NCI-H2196 treated with DMSO at 0.1 percent for 48 hours (cell line): ENCODE results near the gene WEE2.
"Not testable (repeated sequence)": the region's sequence is repeated elsewhere in the genome, so short reads cannot be mapped to it uniquely, and the experiment has no call there.

Experiments used
- DNase-seq: peaks from one replicate; lab custom pipeline; 2025; ENCODE audit not compliant: unreplicated experiment; lab: John Stamatoyannopoulos, UW

The WEE2 gene

DNA sequence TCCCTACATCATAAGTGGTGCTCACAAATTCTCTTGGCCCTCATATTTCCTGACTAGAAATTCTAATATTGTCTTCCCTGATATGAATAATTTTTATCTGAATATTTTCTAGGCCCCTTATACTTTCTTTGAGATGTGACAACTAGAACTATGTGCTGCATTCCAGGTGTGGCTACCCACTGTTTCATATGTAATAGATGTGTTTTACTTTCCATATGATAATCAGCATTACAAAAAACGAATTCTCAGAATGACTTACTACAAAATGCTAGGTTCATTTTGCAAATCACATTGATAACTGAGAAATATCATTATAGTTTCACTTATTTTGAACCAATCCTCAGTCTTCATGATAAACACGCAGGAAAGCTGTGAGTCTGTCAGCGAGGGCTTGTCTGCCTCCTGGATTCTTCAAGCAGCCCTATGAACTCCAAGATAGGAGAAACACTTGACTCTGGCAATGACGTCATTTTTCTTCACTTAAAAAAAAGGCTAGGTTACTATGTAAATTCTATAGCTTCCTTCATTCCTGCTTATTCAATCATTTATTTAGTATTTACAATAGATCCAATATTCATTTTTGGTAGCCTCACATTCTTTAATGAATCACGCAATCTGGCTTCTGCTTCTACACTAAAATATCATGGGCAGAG, 4.6 kb downstream of the WEE2 start:
- no peak for DNase-seq

DNA sequence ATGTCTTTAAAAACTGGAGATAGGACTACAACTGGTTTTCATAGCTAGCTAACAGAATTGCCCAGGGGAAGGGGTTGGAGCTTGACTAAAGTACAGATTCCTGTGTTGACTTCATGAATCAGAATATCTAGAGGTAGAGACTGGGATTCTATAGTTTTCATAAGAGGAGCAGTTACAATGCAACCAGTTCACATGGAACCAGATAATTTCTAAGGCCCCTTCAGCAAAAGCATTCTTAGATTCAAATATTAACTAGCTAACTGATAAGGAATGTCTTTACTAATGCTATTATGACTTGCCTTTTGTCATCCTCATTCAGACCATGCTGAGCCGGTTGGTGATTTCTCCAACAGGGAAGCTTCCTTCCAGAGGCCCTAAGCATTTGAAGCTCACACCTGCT, 5.7 kb downstream of the WEE2 start:
- no peak for DNase-seq

DNA sequence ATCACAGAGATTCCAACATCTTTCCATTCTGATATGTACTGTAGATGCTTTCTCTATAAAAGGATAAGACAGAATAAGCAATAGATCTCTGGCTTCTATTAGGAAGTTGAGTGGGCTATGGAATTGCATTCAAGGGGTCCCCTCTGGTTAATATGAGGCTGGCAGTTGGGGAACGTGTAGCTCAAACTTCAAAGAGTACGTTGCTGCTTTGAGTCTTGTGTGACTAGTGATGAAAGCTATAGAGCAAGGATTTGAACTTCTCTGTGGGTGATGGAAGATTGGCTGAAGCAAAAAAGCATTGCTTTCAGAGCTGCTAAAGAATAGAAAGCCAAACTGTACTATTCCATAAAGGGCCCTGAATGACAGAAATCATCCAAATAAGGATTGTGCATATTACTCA, 6.4 kb downstream of the WEE2 start:
- DNase-seq = no peak

DNA sequence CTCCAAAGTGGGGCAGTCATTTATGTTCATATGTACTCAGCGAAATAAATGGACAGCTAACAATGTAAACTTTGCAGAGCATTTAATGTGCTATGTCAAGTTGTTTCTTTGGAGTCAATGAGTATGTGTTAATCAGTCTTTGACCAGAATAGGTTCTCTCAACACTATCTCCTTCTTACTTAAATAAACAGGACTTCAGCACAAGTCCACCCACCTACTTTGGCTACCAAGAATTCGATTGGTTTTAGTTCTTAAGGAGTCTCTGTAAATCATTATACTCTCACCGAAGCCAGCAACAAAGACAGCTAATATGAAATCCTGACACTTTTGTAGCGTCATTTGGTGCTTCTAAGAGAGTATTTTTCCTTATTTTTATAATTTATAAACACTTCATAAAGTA, 6.9 kb downstream of the WEE2 start:
- DNase-seq = no peak

DNA sequence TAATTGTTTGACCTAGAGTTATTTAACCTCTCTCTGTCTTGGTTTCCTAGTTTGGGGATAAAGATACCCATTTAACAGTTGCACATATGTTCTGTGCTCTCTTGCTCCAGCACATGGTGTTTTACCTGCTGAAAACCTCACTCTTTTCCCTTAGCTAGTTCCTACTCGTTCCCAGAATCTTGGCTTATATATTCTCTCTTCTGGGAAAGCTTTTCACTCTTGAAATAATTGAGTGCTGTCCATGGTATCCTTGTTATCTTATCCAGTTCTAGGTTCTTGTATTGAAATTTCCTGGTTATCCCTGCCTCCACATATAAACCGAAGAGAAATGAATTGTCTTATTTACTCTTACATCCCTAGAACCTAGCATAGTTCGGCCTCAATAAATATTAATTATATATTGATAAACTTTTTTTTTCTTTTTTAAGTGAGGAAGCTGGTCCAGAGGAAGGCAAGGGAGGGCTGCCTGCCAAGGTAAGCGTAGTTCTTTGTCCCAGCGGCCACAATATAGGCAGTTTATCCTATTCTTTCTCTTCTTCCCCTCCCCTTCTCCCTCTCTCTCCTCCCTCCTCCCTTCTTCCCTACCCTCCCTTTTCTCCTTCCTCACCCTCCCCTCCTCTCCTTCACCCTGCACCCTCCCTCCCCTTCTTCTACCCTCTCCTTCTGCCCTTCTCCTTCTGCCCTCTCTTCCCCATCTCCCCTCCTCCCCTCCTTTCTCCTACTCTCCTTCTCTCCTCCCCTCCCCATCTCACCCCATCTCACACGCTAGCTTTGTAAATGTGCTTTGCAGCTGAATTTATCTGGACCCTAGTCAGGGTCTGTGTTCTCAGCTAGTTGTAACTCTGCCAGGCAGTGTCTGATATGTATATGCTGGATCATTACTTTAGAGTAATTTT, 7.9 kb downstream of the WEE2 start:
- no peak for DNase-seq

DNA sequence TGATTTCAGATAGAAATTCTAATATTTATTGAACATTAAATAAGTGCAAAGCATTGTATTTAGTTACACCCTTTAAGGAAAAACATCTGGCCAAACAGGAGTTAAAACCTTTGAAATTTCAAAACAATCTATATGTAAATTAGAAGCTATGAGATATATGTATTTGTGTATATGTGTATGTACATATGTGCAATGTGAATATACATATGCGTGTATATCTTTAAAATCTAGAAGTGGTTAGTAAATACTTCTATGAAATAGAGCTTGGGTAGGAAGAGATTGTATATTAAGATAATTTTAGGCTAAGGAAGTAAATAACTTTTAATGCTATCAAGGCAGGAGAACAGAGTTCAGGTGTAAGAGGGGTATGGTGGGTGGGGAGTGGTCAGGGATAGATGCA, 9.3 kb downstream of the WEE2 start:
- DNase-seq = no peak

DNA sequence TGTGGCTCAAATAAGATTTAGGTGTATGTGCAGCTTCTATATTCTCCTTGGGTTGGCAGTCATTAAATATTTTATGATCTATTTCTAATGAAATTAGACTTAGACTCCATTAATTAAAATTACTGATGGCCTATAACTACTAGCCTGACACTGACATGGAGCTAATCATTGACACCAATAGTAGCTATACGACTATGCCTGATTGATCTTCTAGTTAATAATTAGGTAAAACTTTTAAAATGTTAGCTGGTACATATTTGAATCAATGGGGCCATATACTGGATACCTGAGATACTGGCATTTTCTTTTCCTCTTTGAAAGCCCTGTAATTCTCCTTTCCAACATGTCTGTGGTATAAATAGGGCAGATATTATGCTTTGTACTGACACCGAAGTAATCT, 14.4 kb downstream of the WEE2 start:
- no peak for DNase-seq

DNA sequence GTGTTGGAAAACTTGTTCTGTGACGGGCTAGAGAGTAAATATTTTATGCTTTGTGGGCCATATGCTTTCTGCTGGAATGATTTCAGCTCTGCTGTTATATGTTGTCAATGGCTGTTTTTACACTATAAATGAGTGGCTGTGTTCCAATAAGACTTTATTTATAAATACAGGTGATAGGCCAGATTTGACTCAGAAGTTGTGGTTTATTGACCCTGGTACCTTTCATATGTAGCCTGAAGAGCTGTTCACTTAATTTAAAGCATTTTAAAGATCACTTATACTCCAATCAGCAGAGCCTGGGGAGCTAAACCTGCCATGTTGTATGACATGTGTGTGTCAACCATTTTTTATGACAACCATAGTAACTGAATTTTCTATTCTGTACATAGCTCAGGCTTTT, 20.9 kb downstream of the WEE2 start:
- no peak for DNase-seq

DNA sequence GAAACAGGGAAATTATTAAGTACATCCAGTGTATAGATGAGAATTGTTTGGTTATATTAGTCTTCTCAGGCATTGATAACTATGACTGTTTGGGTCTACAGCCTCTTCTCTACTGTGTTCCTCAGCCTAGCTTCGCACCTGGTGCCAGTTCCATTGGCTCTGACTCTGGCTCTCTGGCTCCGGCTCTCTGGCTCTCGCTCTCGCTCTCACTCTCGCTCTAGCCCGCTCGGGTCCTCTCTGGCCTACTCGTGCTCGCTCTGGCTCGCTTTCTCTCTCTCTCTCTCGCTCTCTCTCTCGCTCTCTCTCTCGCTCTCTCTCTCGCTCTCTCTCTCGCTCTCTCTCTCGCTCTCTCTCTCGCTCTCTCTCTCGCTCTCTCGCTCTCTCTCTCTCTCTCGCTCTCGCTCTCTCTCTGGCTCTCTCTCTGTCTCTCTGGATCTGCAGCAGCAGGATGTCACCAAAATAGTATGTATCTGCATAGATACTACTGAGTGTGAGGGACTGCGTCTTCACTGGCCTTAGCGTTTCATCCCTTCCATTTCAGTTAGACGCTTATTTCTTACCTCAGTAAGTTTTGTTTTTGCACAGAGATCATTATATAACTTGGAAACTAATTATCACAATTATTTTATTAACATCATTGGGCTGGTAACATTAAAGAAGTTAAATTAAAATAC, 23.5 kb downstream of the WEE2 start:
- DNase-seq = no peak

DNA sequence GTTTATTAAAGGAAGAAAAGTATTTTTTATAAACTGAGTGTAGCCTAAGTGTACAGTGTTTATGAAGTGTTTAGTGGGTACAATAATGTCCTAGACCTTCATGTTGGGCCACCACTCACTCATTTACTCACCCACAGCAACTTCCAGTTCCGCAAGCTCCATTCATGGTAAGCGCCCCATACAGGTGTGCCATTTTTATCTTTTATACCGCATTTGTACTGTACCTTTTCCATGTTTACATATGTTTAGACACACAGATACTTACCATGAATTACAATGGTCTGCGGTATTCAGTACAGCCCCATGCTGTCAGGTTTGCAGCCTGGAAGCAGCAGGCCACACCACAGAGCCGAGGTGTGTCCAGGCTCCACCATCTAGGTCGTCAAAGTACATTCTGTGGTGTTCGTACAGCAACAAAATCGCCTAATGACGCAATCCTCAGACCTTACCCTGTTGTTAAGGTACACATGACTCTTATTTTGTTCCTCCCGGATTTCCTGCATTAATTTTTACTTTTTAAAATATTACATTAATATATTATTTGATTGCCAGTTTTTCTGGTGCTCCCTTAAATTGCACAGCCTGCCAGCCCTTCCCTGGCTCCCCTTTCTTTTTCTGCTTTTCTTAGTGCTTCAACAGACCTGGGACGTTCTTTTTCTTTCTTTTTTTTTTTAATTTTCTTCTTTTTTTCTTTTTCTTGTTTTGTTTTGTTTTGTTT, 29.1 kb downstream of the WEE2 start:
- no peak for DNase-seq

DNA sequence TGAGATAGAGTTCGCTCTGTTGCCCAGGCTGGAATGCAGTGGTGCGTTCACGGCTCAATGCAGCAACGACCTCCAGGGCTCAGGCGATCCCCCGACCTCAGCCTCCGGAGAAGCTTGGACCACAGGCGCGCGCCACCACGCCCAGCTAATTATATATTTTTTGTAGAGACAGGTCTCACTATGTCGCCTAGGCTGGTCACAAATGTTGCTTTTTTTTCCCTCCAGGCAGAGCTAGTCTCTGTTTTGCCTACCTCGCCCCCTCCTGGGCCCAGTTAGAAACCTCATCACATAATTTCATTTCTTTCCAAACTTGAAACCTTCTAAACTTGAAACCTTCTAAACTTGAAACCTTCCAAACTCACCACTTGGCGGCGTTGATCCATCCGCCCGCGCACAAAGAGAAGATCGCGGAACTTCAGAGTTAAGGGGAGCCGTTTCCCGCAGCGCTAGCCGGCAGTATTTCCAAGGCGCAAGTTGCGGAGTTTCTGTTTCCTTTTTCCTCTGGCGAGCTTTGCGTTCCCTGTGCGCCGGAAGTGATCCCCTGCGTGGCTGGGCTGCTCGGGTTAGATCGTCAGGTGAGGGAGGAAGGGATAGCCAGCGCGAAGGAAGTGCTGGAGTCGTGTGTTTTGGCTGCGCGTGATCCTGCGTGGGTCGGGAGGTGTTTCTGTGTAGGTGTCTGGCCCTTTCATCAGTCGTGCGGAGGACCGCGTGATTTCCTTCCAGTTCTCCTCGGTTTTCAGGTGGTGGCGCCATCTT, 29.9 kb downstream of the WEE2 start, which contains the start of gene SSBP1:
TSS of gene SSBP1 (plus strand) at position 523 of the 756 bp plus-strand sequence. CDS start 809 bp downstream, outside the sequence.
- peak; percentile 95 for DNase-seq

DNA sequence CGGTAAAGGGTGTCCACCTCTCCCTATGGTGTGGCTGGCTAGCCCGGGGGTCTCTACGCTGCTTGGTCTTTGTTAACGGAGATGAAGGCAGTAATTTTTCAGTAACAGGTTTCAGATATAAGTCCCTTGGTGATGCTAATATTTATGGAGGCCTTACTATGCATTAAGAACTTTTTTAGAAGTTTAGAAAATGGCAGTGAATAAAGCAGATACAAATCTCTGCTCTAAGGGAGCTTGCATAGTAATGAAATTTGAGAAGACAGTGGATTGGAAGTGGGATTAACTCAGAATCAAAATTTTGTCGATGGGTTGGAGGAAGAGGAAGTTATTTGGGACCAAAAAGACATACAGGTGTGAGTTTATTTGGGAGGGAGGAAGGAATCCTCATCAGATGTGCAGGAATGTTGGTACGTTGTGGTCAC, 30.4 kb downstream of the WEE2 start:
- no peak for DNase-seq

DNA sequence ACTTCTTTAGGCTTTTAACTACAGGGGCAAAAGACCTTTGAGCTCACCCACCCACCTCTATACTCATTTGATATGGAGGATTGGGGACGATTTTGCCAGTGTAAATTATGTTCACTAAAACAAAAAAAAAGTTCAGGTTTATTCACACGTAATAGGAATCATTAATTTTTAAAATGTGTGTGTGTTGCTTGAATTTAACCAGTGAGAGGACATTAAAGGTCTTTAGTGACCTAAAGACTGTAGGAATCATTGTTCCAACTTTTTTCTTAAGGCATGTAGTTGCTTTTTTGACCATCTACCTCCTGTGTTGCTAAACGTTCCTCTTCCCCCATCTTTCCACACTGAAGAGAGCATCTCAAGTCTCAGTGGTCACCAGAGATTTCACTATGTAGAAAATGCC, 31.1 kb downstream of the WEE2 start:
- no peak for DNase-seq

DNA sequence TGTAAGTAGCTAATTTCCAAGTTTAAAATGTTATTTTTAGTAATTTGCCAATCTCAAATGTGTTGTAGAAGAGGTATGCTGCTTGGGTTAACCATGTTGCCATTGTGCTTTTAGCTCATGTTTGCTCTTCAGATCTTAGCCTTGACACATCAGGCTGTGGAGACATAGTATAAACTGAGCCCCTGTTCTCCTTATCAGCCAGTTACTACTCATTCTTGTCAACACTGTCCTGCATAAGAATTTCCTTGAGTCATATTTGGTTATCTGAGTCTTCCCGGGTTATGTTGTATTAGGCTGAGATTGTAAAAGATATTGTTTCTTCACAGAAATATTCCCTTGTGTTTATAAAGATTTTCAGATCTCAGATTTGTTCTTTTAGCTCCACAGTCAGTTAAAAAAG, 34.1 kb downstream of the WEE2 start:
- DNase-seq = no peak

DNA sequence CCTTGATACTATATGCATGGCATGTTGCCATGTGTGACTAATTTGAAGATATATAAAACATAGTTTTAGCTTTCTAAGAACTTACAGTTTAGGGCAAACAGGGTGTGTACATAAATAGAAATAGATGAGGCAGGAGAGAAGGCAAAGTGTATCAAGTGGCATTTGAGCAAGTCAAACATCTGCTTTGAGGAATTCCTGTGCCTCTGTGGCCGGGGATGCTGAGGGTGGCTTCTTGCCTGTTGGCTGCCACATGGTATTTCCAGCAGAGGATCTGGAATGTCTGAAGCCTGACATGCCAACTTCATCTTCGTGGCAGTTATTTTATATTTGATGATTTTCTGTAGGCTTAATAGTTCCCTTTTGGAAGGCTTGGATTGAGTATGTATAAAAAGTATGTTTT, 36.0 kb downstream of the WEE2 start:
- DNase-seq = no peak

DNA sequence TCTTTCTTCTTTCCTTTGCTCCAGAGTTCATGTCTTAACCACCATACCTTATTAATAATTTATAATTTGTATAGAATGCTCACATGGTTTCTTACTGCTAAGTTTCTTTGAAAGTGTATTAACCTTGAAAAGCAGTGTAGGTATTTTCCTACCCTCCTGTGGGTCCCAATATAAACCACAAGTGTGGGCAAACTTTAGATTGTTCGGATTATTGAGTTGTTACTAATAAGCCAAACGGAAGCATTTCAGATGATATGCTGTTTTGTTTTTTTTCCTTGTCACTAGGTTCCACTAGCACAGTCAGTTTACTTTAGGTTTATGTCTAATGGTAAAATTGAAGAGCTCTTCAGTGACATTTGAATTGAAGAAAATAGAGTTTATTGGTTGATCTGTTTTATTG, 40.2 kb downstream of the WEE2 start:
- DNase-seq = no peak

DNA sequence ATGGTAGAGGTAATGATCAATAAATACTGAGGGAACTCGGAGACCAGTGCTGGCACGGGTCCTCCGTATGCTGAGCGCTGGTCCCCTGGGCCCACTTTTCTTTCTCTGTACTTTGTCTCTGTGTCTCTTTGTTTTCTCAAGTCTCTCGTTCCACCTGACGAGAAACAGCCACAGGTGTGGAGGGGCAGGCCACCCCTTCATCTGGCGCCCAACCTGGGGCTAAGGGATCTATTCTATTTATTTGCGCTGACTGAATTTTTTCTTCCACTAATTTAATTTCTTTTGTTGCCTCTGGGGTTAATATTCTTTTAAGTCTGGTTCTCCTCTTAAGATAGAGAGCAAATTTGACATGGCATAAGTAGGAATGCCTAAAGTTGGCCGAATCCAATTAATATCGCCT, 43.8 kb downstream of the WEE2 start:
- not testable (repeated sequence) for DNase-seq

DNA sequence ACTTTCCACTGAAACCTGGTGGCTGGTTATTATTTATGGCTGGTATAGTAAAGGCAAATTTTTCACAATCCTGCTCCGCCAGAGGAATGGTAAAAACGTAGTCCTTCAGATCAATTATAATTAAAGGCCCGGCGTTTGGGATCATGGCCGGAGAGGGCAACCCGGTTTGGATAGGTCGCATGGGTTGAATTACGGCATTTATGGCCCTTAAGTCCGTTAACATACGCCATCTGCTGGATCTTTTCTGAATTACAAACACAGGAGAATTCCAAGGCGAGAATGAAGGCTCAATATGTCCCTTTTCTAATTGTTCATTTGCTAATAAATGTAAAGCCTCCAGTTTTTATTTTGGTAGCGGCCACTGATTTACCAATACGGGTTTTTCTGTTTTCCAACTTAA, 44.5 kb downstream of the WEE2 start:
- DNase-seq = no peak

DNA sequence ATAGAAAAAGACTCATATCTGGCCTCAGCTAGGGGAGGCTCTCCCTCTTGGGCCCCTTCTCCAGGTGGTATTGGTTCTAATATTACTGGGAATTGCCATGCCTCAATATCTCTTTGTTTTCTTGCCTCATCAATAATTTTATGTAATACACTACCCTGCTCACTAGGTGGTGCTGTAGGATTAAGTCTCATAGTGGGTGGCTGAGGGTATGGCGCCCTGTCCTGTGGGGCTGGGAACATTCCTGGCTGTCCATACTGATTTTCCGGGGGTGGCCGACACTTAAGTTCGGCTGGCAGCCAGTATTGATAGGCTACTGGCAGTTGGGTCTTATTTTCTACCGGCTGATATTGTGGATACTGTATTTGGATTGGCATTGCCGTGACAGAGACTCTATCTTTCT, 46.8 kb downstream of the WEE2 start:
- no peak for DNase-seq

DNA sequence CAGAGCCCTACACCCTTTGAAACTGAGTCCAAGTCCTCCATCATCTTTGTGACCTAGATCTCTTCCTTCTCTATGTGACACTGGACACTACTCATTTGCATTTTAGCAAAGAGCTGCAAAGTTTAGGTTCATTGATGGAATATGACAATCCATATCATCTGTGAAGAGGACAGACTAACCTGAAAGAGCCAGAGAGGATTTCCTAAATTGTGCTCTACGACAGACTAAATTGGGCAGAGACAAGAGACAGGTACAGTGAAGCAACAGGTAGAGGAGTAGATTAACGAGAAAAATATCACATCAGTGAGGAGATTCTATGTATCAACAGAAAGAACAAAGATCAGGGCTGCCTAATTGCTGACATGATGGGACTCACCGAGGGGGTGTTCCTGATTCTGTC, 55.6 kb downstream of the WEE2 start, which contains the start of gene TAS2R3:
TSS of gene TAS2R3 (plus strand) at position 301 of the 400 bp plus-strand sequence. CDS start at position 363, 62 bp downstream.
- no peak for DNase-seq
